NCI-H2171 (cell line): ENCODE results near the gene MGAT5B.

Source experiments
- DNase-seq: peaks from one replicate; lab custom pipeline; 2025; lab: John Stamatoyannopoulos, UW

The MGAT5B gene

GRCh38 chr17:76927982-76928381 lies 59.8 kb downstream of the MGAT5B start:
- DNase-seq: no peak

DNA sequence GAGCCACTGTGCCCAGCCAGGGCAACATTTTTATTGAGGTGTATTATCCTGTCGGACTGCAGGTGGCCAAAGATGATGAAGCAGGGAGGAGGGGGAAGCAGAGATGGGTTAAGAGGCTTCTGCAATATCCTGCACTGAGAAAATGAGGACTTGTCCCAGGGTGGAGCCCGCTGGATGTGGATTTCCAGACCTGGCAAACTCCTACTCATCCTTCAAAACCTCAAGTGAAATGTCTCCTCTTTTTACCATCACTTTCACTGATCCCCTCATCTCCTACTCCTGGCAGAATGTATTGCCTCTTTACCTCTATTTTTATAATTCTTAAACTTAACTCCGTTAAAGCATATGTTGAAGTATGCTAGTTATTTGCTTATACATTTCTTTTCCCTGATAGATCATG lies 60.9 kb downstream of the MGAT5B start:
- DNase-seq: no peak

DNA sequence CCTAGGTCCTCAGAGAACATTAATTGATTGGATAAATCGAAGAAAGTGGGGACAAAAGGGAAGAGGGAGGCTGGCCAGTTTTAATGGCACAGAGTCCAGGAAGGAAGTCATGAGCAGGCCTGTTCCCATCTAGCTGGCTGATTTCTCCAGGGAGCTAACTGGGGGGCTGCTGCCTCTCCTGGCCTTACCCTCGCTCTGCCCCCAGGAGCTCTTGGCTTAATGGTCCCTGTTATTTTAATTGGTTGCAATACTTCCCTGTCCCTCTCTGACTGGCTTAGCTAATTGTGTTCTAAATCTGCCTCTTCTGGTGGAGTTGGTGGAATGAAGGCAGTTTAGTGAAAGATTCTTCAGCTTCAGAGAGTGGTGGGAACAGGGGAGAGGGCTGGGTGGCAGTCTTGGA lies 61.4 kb downstream of the MGAT5B start:
- no peak for DNase-seq

DNA sequence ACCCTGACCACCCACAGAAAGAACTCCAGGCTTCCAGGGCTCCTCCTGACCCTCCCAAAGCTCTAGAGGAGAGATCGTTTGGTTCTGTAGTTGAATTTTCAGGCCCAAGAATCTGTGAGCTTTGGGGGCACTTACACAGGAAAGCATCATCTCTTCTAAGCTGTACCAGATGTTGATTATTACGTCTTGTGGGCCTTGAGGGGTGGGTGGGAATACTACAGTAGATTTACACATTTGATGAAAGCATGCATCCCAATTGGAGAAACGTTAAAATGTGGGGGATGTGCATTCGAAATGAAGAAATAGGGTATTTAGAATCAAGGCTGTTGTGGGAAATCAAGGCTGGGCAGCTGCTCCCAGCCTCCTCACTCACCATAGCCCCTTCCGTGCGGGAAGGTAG lies 61.9 kb downstream of the MGAT5B start:
- no peak for DNase-seq

- no peak for DNase-seq
These were observed 64.5 kb downstream of the MGAT5B start for GRCh38 chr17:76932402-76933333.

DNA sequence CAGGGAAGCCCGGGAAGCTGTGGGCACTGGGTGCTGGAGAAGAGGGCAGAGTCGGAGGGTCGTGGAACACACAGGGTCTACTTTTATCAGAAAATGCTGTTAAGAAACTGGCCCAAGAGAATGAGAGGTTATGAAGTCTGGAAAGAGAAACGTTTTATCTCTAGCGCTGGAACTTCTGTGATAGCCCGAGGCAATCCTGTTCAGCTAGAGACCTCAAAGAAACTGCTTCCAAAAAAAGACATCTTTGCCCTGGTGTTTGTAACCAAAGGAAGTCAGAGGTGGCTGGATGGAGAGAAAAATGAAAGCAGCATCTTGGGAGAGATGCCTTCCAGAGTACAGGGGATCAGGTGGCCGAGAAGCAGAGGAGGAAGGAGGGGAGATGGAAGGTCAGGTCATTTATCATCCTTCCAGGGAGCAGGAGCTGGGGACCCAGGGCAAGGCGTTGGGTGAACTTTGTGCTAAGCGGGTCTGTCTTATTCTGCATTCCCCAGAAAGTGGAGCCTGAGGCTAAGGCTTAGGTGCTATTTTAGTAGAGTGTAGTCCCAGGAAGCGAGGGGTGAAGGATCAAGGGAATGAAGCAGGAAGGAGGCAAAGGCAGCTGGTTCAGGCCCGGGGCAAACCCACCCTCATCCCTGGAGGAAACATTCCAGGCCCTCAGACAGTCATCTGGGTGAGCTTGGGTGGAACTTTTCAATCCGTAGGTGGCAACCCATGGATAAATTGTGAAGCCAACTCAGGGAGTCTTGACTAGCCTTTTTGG lies 66.5 kb downstream of the MGAT5B start:
- DNase-seq: no peak

DNA sequence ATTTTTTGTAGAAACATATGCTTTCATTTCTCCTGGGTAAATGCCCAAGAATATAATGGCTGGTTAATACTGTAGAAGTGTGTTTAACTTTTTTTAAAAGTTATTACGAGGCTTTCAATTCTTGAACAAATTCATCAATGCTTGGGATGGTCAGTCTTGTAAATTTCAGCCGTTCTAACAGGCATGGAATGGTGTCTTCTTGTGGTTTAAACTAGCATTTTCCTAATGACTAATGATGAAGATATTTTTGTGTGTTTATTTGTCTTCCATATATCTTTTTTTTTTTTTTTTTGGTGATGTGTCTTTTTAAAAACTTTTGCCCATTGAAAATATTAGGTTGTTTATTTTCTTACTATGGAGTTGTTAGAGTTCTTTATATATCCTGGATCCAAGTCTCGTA lies 67.1 kb downstream of the MGAT5B start:
- no peak for DNase-seq

GRCh38 chr17:76937238-76937637 lies 69.0 kb downstream of the MGAT5B start:
- no peak for DNase-seq

GRCh38 chr17:76938009-76938408 lies 69.8 kb downstream of the MGAT5B start:
- no peak for DNase-seq

DNA sequence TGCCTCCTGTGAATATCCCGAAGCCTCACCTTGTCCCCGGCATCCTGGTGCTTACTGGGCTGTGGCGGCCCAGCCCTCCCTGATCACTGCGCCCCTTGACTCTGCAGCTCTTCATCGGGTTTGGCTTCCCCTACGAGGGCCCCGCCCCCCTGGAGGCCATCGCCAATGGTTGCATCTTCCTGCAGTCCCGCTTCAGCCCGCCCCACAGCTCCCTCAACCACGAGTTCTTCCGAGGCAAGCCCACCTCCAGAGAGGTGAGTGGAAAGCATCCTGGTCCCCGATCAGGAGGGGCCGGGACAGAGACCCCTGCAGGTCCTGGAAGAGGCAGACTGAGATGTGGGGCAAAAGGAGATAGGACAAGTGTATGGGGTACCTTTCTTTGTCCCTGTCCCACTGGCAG lies 72.1 kb downstream of the MGAT5B start:
- no peak for DNase-seq

GRCh38 chr17:76940738-76941350 lies 72.6 kb downstream of the MGAT5B start:
- no peak for DNase-seq

- no peak for DNase-seq
These were observed 75.0 kb downstream of the MGAT5B start for GRCh38 chr17:76943202-76943601.

GRCh38 chr17:76943781-76944213 lies 75.6 kb downstream of the MGAT5B start:
- peak; percentile 87 for DNase-seq

DNA sequence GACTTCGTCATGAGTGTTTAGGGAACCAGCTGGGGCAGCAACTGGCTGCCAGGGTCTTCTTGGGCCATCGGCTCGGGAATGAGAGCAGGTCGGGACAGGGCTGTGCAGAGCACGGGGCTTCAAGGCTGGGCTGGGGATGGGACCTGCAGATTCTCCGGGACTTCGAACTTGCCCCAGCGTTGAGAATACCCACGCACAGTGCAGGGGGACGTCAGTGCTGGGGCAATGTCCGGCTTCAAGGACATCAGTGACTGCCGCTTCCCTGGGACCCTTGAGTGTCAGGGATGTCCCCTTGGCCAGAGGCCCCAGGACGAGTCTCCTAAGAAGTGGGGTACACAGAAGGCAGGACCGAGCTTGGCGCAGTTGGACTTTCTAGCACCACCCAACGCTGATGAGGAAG lies 76.3 kb downstream of the MGAT5B start:
- no peak for DNase-seq

DNA sequence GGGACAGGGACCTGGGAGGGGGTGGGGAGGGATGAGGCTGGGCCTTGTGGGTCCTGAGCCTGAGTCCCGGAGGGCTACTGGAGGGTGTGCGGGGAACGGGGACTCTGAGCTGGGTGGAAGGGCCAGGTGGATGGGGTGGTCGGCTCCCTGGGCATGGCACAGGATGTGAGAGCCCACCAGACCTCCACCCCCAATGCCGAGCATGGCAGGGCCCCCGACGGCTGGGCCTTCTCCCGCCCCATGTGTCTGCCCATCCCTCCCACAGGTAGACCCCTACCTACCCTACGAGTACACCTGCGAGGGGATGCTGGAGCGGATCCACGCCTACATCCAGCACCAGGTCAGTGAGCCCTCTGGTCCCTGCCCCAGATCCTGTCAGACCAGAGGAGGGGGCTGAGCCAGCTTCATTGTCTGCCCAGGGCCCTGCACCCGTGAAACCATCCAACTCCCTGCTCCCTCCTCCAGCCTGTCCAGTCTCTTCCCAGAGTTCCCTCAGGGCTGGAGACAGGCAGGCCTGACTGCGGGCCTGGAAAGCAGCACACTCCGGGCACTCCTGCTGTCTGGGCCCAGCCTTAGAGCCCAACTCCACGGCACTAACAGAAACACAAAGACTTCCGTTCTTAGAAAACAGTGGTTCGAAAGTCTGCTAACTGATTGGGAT lies 78.0 kb downstream of the MGAT5B start:
- no peak for DNase-seq

- no peak for DNase-seq
These were observed 78.5 kb downstream of the MGAT5B start for GRCh38 chr17:76946772-76947135.

GRCh38 chr17:76947309-76947708 lies 79.1 kb downstream of the MGAT5B start:
- DNase-seq: no peak

DNA sequence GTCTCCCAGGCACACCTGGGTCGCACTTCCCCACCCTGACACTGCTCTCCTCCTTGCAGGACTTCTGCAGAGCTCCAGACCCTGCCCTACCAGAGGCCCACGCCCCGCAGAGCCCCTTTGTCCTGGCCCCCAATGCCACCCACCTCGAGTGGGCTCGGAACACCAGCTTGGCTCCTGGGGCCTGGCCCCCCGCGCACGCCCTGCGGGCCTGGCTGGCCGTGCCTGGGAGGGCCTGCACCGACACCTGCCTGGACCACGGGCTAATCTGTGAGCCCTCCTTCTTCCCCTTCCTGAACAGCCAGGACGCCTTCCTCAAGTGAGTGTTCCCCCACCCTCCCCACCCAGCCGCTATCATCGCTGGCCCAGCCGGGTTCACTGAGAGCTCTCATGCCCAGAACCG lies 79.6 kb downstream of the MGAT5B start:
- no peak for DNase-seq

DNA sequence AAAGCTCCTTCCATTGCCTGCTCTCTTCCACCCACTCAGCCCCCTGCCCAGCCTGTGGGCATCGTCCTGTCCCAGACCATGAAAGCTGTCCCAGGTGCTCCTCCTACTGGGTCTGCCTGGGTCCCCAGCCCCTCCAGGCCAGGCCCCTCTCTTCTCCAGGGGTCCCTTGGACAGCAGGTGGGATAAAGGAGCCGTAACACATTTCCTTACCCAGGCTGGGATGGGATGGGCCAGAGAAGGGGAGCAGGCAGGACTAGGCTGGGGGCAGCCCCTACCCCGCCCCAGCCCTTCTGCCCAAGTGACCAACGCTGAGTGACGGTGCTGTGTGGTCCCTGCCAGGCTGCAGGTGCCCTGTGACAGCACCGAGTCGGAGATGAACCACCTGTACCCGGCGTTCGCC lies 80.1 kb downstream of the MGAT5B start:
- DNase-seq: no peak

- DNase-seq: peak; percentile 18
These were observed 80.6 kb downstream of the MGAT5B start for GRCh38 chr17:76948726-76949342.

- DNase-seq: no peak
These were observed 81.9 kb downstream of the MGAT5B start for GRCh38 chr17:76949913-76950695.
